GM19467 (cell line): ENCODE measurements around the gene FRG2B.
"Not testable (repeated sequence)": the region's sequence is repeated elsewhere in the genome, so short reads cannot be mapped to it uniquely, and the experiment has no call there.

Experiments
- ATAC-seq: cut with Tn5 transposase; IDR thresholded peaks from one replicate; pipeline ENCODE4 v1.9.1; 2021; ENCODE audit warnings: mild to moderate bottlenecking, moderate library complexity; ENCODE audit not compliant: unreplicated experiment

FRG2B gene

GRCh38 chr10:133626695-133627094 lies at the start of gene FRG2B:
Gene FRG2B, minus strand, starts transcription at chr10:133626795. Its CDS starts 53 bp downstream, at chr10:133626742.
- not testable (repeated sequence) for ATAC-seq

GRCh38 chr10:133667446-133667845 lies 40.9 kb upstream of the FRG2B start:
- ATAC-seq, result not testable (repeated sequence)

- not testable (repeated sequence) for ATAC-seq
Measured at GRCh38 chr10:133663544-133664160, 37.1 kb upstream of the FRG2B start.

- ATAC-seq, result not testable (repeated sequence)
Measured at GRCh38 chr10:133661122-133661521, 34.5 kb upstream of the FRG2B start.

- ATAC-seq, result not testable (repeated sequence)
Measured at GRCh38 chr10:133660516-133660915, 33.9 kb upstream of the FRG2B start.

GRCh38 chr10:133657276-133657675 lies 30.7 kb upstream of the FRG2B start:
- ATAC-seq, result not testable (repeated sequence)

GRCh38 chr10:133648872-133649455 lies 22.4 kb upstream of the FRG2B start:
- not testable (repeated sequence) for ATAC-seq

GRCh38 chr10:133647075-133647748 lies 20.6 kb upstream of the FRG2B start:
- ATAC-seq, result not testable (repeated sequence)

GRCh38 chr10:133637846-133638235 lies 11.2 kb upstream of the FRG2B start:
- ATAC-seq, result not testable (repeated sequence)

- not testable (repeated sequence) for ATAC-seq
Measured at GRCh38 chr10:133637202-133637845, 10.7 kb upstream of the FRG2B start.

GRCh38 chr10:133630723-133631249 lies 4.2 kb upstream of the FRG2B start:
- not testable (repeated sequence) for ATAC-seq

GRCh38 chr10:133622544-133622943 lies 4.1 kb downstream of the FRG2B start:
- not testable (repeated sequence) for ATAC-seq

GRCh38 chr10:133618851-133619250 lies 7.7 kb downstream of the FRG2B start:
- ATAC-seq, result no peak

- ATAC-seq, result no peak
Measured at GRCh38 chr10:133617196-133617595, 9.4 kb downstream of the FRG2B start.

- no peak for ATAC-seq
Measured at GRCh38 chr10:133616371-133617130, 10.0 kb downstream of the FRG2B start.

GRCh38 chr10:133614830-133615580 lies 11.6 kb downstream of the FRG2B start:
- no peak for ATAC-seq

- no peak for ATAC-seq
Measured at GRCh38 chr10:133613699-133614098, 12.9 kb downstream of the FRG2B start.

- ATAC-seq, result no peak
Measured at GRCh38 chr10:133611079-133611478, 15.5 kb downstream of the FRG2B start.

- ATAC-seq, result no peak
Measured at GRCh38 chr10:133608855-133609254, 17.7 kb downstream of the FRG2B start.

GRCh38 chr10:133603434-133603833 lies 23.2 kb downstream of the FRG2B start:
- not testable (repeated sequence) for ATAC-seq
